ENCODE results near the gene MUC13.

MUC13 gene

DNA sequence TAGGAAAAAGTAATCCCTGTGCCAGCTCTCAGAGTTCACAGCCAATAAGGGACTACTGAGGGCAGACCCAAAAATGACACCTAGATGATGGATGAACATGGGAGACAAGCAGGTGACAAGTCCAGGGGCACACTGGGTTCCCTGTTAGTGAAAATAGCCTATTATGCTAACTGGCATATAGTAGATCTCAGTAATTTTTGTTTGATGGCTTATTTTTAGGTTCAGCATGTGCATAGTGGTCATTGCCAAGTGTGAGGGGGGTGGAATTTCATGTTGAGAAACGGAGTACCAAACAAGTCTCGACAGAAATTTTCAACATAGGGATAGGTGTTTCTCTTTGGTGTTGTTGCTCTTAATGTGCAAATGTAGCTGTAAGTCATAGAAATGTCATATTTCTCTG, 41.0 kb downstream of the MUC13 start:
- no CpG with 5 or more reads among the region's 2 CpGs for WGBS (ENCODE audit: extremely low coverage, insufficient coverage, low lambda C conversion rate)
- Histone ChIP-seq H3K23ac (ENCODE audit: low read length) (no peak overlapping the region), H2BK15ac (replicated peaks; ENCODE audit: low read depth) (peak overlapping the region; percentile 66), H3K27me3 (ENCODE audit: insufficient read depth, low read length, poor library complexity) (no peaks in the 10 kb centered on the region), H4K8ac (ENCODE audit: low read depth, low read length) (no peak overlapping the region), H3K79me1 (ENCODE audit: low read length) (peaks cover 2% of the 10 kb centered on the region), H3K4ac (ENCODE audit: low read depth, low read length) (no peak overlapping the region), H3K56ac (ENCODE audit: low read length) (peak overlapping the region; percentile 49), H2BK120ac (ENCODE audit: low read depth, low read length) (no peak overlapping the region), H3K4me3 (ENCODE audit: low read length) (no peak overlapping the region), H2AK5ac (ENCODE audit: low read length) (peak overlapping the region; percentile 88), H2BK5ac (ENCODE audit: low read length) (no peak overlapping the region), H3K18ac (ENCODE audit: low read length) (no peak overlapping the region), H3K4me2 (ENCODE audit: low read length) (no peak overlapping the region), H3K27ac (ENCODE audit: low read depth, low read length) (no peak overlapping the region), H3K4me1 (ENCODE audit: control insufficient read depth, low read depth, low read length) (peaks cover 9% of the 10 kb centered on the region), H4K5ac (ENCODE audit: low read length) (no peak overlapping the region), H3K36me3 (ENCODE audit: control insufficient read depth, insufficient read depth, low read length) (no peaks in the 10 kb centered on the region), H3K9ac (ENCODE audit: low read length) (no peak overlapping the region), H3K79me2 (ENCODE audit: control insufficient read depth, insufficient read depth, low read length) (no peaks in the 10 kb centered on the region)
- no peak for DNase-seq

DNA sequence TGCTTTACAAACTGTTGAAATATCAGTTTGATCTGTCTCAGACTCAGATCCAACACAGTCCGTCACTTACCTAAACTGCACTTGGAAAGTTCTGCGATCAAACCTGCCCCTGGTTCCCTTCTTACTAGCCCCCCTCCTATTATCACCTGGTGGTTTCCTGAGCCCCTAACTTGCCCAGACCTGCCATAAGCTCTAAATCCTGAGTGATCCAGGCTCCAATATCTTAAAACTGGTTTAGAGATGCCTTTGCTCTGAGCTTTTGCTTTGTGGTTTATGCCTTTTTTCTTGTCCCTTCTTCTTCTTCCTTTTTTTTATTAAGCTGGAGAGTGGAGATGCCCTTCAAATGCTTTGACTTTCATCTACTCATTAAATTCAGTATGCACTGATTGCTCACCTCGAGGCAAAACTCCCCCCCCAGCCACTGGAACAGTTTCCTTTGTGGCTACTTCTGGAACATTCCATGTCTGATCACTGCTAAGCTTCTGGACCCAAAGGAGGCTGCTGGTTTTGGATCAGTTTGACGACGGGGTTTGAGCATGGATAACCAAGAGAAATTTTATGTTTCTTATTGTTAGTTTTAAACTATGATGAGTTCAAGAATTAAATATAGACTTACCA, 43.9 kb downstream of the MUC13 start:
- no CpG with 5 or more reads among the region's 5 CpGs for WGBS (ENCODE audit: extremely low coverage, insufficient coverage, low lambda C conversion rate)
- Histone ChIP-seq H3K9ac (ENCODE audit: low read length) (peak overlapping the region; percentile 40), H2BK120ac (ENCODE audit: low read depth, low read length) (peak overlapping the region; percentile 75)

DNA sequence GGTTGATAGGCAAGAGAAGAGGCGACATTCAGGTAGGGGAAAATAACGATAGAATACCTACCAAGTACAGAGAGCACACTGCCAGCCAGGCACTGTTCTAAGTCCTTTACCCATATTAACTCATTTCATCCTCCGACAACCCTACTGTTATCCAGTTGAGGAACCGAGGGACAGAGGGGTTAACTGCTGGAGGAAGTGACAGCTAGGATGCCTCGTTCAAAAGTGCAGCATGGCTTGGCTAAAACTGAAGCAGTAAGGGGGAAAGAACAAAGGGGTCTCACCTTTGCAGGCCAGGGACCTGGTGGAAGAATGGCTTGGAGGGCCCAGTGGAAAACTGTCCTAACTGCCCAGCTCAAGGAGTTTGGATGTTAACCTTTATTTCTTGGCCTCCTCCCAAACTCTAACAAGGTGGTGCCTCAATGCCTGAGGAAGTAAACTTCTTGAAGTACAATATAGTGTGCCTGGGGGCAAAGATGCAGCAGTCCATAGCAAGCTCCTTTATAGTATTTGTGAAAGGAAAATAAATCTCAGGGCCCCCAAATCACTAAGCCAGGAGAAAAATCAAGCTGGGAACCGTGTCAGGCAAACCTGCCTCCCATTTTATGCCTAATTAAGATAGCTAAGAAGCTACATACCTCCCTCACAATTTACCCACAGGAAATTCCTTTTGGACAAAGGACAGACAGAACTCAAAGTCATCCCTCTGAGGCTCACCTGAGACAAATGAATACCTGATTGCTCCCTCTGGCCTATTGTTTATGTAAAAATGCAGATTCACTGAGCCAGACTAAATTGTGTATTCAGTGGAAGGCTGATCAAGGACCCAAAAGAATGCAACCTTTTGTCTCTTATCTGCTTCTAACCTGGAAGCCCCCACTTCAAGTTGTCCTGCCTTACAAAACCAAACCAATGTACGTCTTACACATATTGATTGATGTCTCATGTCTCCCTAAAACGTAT, 45.8 kb downstream of the MUC13 start:
- peak overlapping the region; percentile 98 for H2BK120ac ChIP-seq (ENCODE audit: low read depth, low read length)
- DNase-seq, result peak; percentile 94
- peak overlapping the region; percentile 98 for H3K18ac ChIP-seq (ENCODE audit: low read length)
- H3K4me1 ChIP-seq (ENCODE audit: control insufficient read depth, low read depth, low read length), result peaks cover 24% of the 10 kb centered on the region
- peak overlapping the region; percentile 100 for H2BK5ac ChIP-seq (ENCODE audit: low read length)
- no peaks in the 10 kb centered on the region for H3K27me3 ChIP-seq (ENCODE audit: insufficient read depth, low read length, poor library complexity)
- peak overlapping the region; percentile 99 for H3K23ac ChIP-seq (ENCODE audit: low read length)
- H4K8ac ChIP-seq (ENCODE audit: low read depth, low read length), result no peak overlapping the region
- H3K9ac ChIP-seq (ENCODE audit: low read length), result peak overlapping the region; percentile 73
- H2AK5ac ChIP-seq (ENCODE audit: low read length), result peak overlapping the region; percentile 99
- H2BK15ac ChIP-seq (replicated peaks; ENCODE audit: low read depth), result no peak overlapping the region
- H3K27ac ChIP-seq (ENCODE audit: low read depth, low read length), result peak overlapping the region; percentile 100
- H3K4ac ChIP-seq (ENCODE audit: low read depth, low read length), result peak overlapping the region; percentile 99
- H3K4me3 ChIP-seq (ENCODE audit: low read length), result peak overlapping the region; percentile 89
- peaks cover 2% of the 10 kb centered on the region for H3K79me1 ChIP-seq (ENCODE audit: low read length)
- H3K4me2 ChIP-seq (ENCODE audit: low read length), result peak overlapping the region; percentile 74
- H3K36me3 ChIP-seq (ENCODE audit: control insufficient read depth, insufficient read depth, low read length), result peaks cover 1% of the 10 kb centered on the region
- peak overlapping the region; percentile 84 for H3K56ac ChIP-seq (ENCODE audit: low read length)
- peaks cover 25% of the 10 kb centered on the region for H3K79me2 ChIP-seq (ENCODE audit: control insufficient read depth, insufficient read depth, low read length)
- WGBS (ENCODE audit: extremely low coverage, insufficient coverage, low lambda C conversion rate), result no CpG with 5 or more reads among the region's 8 CpGs
- H4K5ac ChIP-seq (ENCODE audit: low read length), result peak overlapping the region; percentile 84

More for the DNA sequence above, 43.9 kb downstream of the MUC13 start:
- H3K23ac ChIP-seq (ENCODE audit: low read length), result peak overlapping the region; percentile 66
- peak overlapping the region; percentile 77 for H3K56ac ChIP-seq (ENCODE audit: low read length)
- peak overlapping the region; percentile 65 for H3K18ac ChIP-seq (ENCODE audit: low read length)
- no peaks in the 10 kb centered on the region for H3K36me3 ChIP-seq (ENCODE audit: control insufficient read depth, insufficient read depth, low read length)
- H2AK5ac ChIP-seq (ENCODE audit: low read length), result peak overlapping the region; percentile 100
- peak overlapping the region; percentile 95 for H4K5ac ChIP-seq (ENCODE audit: low read length)
- peaks cover 2% of the 10 kb centered on the region for H3K79me1 ChIP-seq (ENCODE audit: low read length)
- H3K4me3 ChIP-seq (ENCODE audit: low read length), result no peak overlapping the region
- peak overlapping the region; percentile 98 for H2BK5ac ChIP-seq (ENCODE audit: low read length)
- no peak for DNase-seq
- no peak overlapping the region for H2BK15ac ChIP-seq (replicated peaks; ENCODE audit: low read depth)
- peak overlapping the region; percentile 89 for H3K4ac ChIP-seq (ENCODE audit: low read depth, low read length)
- peaks cover 15% of the 10 kb centered on the region for H3K4me1 ChIP-seq (ENCODE audit: control insufficient read depth, low read depth, low read length)
- peak overlapping the region; percentile 71 for H3K27ac ChIP-seq (ENCODE audit: low read depth, low read length)
- H4K8ac ChIP-seq (ENCODE audit: low read depth, low read length), result no peak overlapping the region
- H3K4me2 ChIP-seq (ENCODE audit: low read length), result no peak overlapping the region
- H3K27me3 ChIP-seq (ENCODE audit: insufficient read depth, low read length, poor library complexity), result no peaks in the 10 kb centered on the region
- peaks cover 7% of the 10 kb centered on the region for H3K79me2 ChIP-seq (ENCODE audit: control insufficient read depth, insufficient read depth, low read length)

DNA sequence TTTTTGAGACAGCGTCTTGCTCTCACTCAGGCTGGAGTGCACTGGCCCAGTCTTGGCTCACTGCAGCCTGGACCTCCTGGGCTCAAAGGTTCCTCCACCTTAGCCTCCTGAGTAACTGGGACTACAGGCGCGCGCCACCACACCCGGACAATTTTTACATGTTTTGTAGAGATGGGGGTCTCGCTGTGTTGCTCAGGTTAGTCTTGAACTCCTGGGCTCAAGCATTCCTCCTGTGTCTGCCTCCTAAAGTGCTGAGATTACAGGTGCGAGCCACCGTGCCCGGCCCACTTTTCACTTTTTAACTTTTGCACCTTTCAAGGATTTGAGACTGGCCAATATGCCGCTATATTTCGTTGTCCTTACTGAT, 46.6 kb downstream of the MUC13 start:
- Histone ChIP-seq H4K8ac (ENCODE audit: low read depth, low read length) (no peak overlapping the region), H3K27me3 (ENCODE audit: insufficient read depth, low read length, poor library complexity) (no peaks in the 10 kb centered on the region), H3K79me2 (ENCODE audit: control insufficient read depth, insufficient read depth, low read length) (peaks cover 34% of the 10 kb centered on the region), H2AK5ac (ENCODE audit: low read length) (peak overlapping the region; percentile 99), H3K36me3 (ENCODE audit: control insufficient read depth, insufficient read depth, low read length) (peaks cover 1% of the 10 kb centered on the region), H3K79me1 (ENCODE audit: low read length) (no peaks in the 10 kb centered on the region), H2BK120ac (ENCODE audit: low read depth, low read length) (peak overlapping the region; percentile 90), H2BK15ac (replicated peaks; ENCODE audit: low read depth) (no peak overlapping the region), H3K23ac (ENCODE audit: low read length) (peak overlapping the region; percentile 99), H3K4ac (ENCODE audit: low read depth, low read length) (peak overlapping the region; percentile 99), H2BK5ac (ENCODE audit: low read length) (peak overlapping the region; percentile 100), H3K27ac (ENCODE audit: low read depth, low read length) (peak overlapping the region; percentile 100), H3K18ac (ENCODE audit: low read length) (peak overlapping the region; percentile 98), H3K56ac (ENCODE audit: low read length) (peak overlapping the region; percentile 84), H3K4me1 (ENCODE audit: control insufficient read depth, low read depth, low read length) (peaks cover 32% of the 10 kb centered on the region), H3K4me2 (ENCODE audit: low read length) (peak overlapping the region; percentile 74), H3K9ac (ENCODE audit: low read length) (peak overlapping the region; percentile 73), H3K4me3 (ENCODE audit: low read length) (peak overlapping the region; percentile 89), H4K5ac (ENCODE audit: low read length) (no peak overlapping the region)
- no peak for DNase-seq
- no CpG with 5 or more reads among the region's 11 CpGs for WGBS (ENCODE audit: extremely low coverage, insufficient coverage, low lambda C conversion rate)

DNA sequence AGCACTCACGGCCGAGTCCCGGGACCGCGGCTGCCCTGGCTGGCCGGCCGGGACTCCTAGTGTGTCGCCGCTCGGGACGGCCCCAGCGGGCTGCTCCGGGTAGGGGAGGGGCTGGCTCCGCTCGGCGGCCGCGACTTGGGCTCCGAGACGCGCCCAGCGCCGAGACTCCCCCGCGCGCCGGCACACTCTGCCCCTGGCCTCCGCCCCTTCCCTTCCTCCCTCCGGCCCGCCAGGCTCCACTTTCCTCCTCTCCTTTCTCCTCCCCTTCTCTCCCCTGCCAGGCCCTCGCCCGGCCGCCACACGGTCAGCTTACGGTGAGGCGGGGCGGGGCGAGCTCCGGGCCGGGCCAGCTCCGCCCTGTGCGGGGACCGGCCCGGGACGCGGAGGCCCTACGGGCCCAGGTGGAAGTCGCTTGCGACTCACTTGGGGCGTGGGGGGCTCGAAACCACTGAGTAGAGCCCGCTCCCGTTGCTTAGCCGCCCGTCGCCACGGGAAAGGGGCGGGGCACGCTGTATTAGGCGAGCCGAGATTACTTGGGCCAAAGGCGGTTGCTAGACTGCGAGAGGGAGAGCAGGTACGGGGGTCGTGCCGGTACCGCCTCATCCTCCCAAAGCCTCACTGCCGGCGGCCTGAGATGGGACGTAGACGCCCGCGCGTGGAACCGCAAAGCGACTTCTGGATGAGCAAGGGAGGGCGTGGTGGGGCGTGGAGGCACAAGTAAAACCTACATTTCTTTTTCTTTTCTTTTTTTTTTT, 47.2 kb downstream of the MUC13 start, which contains the start of gene ITGB5:
ITGB5 (minus strand) TSS at position 189 of the 755 bp plus-strand sequence. CDS start 365 bp downstream, outside the sequence.
- DNase-seq, result peak; percentile 90

More for the DNA sequence above, 47.2 kb downstream of the MUC13 start, which contains the start of gene ITGB5:
- Histone ChIP-seq H3K79me1 (ENCODE audit: low read length) (no peaks in the 10 kb centered on the region), H2BK15ac (replicated peaks; ENCODE audit: low read depth) (no peak within 1 kb of the TSS), H3K56ac (ENCODE audit: low read length) (peak within 1 kb of the TSS; percentile 84), H3K4ac (ENCODE audit: low read depth, low read length) (peak within 1 kb of the TSS; percentile 99), H2BK5ac (ENCODE audit: low read length) (peak within 1 kb of the TSS; percentile 100), H3K9ac (ENCODE audit: low read length) (peak within 1 kb of the TSS; percentile 73), H3K4me3 (ENCODE audit: low read length) (peak within 1 kb of the TSS; percentile 89), H3K36me3 (ENCODE audit: control insufficient read depth, insufficient read depth, low read length) (peaks cover 1% of the 10 kb centered on the region), H3K4me2 (ENCODE audit: low read length) (peak within 1 kb of the TSS; percentile 74), H3K4me1 (ENCODE audit: control insufficient read depth, low read depth, low read length) (peaks cover 37% of the 10 kb centered on the region), H3K79me2 (ENCODE audit: control insufficient read depth, insufficient read depth, low read length) (peaks cover 40% of the 10 kb centered on the region), H3K27me3 (ENCODE audit: insufficient read depth, low read length, poor library complexity) (no peaks in the 10 kb centered on the region), H3K18ac (ENCODE audit: low read length) (peak within 1 kb of the TSS; percentile 98), H4K5ac (ENCODE audit: low read length) (peak within 1 kb of the TSS; percentile 84), H4K8ac (ENCODE audit: low read depth, low read length) (peak within 1 kb of the TSS; percentile 68), H3K27ac (ENCODE audit: low read depth, low read length) (peak within 1 kb of the TSS; percentile 100), H2AK5ac (ENCODE audit: low read length) (peak within 1 kb of the TSS; percentile 99), H3K23ac (ENCODE audit: low read length) (peak within 1 kb of the TSS; percentile 99), H2BK120ac (ENCODE audit: low read depth, low read length) (peak within 1 kb of the TSS; percentile 97)
- no CpG with 5 or more reads among the region's 78 CpGs for WGBS (ENCODE audit: extremely low coverage, insufficient coverage, low lambda C conversion rate)
